HUES48 (cell line): Measurements from ENCODE around the gene GNS.

Experiments
- H3K27ac ChIP-seq: one replicate; pipeline ENCODE4 v1.7.0; 2013; ENCODE audit warnings: low read depth, low read length, inconsistent platforms
- H3K27me3 ChIP-seq: 2 replicates; pipeline ENCODE4 v1.6.1; 2013; ENCODE audit warnings: mild to moderate bottlenecking, low read length; ENCODE audit not compliant: control insufficient read depth, insufficient read depth
- H3K36me3 ChIP-seq: 2 replicates; pipeline ENCODE4 v1.6.1; 2013; ENCODE audit warnings: low read length; ENCODE audit not compliant: control insufficient read depth, insufficient read depth
- H3K4me1 ChIP-seq: 2 replicates; pipeline ENCODE4 v1.6.1; 2013; ENCODE audit warnings: mild to moderate bottlenecking, low read length; ENCODE audit not compliant: control insufficient read depth, insufficient read depth
- H3K4me3 ChIP-seq: 2 replicates; pipeline ENCODE4 v1.5.1; 2013; ENCODE audit warnings: mild to moderate bottlenecking, low read depth, low read length
- H3K9ac ChIP-seq: 2 replicates; pipeline ENCODE4 v1.6.1; 2013; ENCODE audit warnings: mild to moderate bottlenecking, low read depth, low read length, moderate library complexity
- H3K9me3 ChIP-seq: 2 replicates; pipeline ENCODE4 v1.6.1; 2013; ENCODE audit warnings: low read length; ENCODE audit not compliant: control insufficient read depth, insufficient read depth

The GNS gene

DNA sequence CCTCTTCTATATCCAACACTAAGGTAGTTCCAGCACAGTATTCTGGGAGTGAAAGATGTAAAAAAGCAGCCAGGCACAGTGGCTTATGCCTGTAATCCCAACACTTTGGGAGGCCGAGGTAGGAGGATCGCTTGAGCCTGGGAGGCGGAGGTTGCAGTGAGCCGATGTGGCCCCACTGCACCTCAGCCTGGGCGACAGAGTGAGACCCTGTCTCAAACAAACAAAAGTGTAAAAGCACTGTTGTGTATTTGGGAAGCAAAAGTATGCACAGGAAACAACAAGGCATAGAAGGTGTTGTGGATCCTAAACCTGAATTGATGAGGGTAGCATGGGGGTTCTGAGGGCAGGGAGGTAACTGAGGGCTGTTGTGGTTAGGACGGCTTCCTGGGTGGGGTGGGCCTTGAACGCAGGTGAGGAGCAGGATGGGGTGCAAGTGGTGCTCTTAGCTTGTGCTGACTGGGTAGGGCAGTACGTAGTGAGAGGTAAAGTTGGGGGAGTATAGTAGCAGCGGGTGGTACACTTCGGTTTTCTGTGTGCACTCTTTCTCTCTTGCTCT lies 84.8 kb downstream of the GNS start:
- no peaks in the 10 kb centered on the region for H3K36me3 ChIP-seq
- H3K4me1 ChIP-seq, result peaks cover 57% of the 10 kb centered on the region
- H3K27me3 ChIP-seq, result no peaks in the 10 kb centered on the region
- peak overlapping the region; percentile 75 for H3K27ac ChIP-seq
- no peaks in the 10 kb centered on the region for H3K9me3 ChIP-seq
- H3K9ac ChIP-seq, result no peak overlapping the region
- no peak overlapping the region for H3K4me3 ChIP-seq

DNA sequence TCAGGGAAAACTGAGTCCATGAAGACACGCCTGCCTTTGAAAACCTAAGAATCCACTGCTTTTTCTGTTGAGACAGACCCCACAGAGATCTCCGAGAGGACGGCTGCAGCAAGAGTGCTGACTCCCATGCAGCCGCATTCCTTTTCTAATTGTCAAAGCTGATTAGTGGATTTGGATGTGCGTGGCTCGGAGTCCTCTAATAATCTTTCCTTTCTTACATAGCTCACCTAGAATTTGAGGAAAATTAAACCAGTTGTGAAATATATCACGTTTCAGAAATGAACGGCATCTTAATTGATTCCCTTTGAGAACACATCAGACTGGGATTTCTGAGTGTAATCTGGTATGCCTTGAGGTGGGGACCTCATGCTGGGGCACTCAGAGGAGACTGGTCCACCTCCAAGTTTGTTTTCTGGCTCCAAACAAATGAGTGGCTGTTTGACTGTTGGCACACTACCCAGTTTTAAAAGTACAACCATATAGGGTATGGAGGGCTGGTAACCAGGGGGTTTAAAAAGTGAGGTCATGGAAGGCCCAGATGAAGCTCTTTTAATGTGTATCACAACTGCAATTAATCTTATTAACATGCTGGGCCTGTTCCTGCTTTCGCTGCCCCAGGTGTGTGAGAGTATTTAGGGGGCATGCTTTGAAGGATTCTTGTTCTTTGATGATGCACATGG lies 85.6 kb downstream of the GNS start:
- Histone ChIP-seq H3K27me3 (no peaks in the 10 kb centered on the region), H3K9ac (no peak overlapping the region), H3K4me3 (no peak overlapping the region), H3K4me1 (peaks cover 65% of the 10 kb centered on the region), H3K9me3 (no peaks in the 10 kb centered on the region), H3K27ac (peak overlapping the region; percentile 75), H3K36me3 (no peaks in the 10 kb centered on the region)

DNA sequence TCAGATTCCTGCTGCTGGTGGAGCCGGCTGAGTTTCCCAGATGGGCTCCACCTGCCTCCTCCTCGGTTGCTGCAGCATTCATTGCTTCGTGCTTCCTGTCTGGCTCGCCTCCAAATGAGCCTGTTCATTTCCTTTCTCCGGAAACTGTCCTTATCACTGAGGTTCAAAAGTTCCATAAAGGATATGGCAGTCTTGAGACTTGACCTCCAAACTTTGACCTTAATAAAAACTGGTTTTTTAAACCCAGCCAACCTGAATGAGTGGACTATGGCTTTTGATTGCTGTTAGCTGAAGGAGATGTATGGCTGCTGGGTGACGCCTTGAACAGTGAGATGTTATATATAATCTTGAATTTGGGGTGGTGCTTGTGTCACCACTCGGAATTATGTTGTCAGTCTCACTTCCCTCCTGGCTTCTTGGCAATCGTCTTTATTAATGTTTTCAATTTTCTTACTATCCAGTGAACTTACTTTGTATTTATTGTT lies 86.2 kb downstream of the GNS start:
- no peak overlapping the region for H3K9ac ChIP-seq
- H3K9me3 ChIP-seq, result no peaks in the 10 kb centered on the region
- H3K36me3 ChIP-seq, result no peaks in the 10 kb centered on the region
- H3K4me3 ChIP-seq, result no peak overlapping the region
- peaks cover 67% of the 10 kb centered on the region for H3K4me1 ChIP-seq
- H3K27ac ChIP-seq, result peak overlapping the region; percentile 75
- no peaks in the 10 kb centered on the region for H3K27me3 ChIP-seq

DNA sequence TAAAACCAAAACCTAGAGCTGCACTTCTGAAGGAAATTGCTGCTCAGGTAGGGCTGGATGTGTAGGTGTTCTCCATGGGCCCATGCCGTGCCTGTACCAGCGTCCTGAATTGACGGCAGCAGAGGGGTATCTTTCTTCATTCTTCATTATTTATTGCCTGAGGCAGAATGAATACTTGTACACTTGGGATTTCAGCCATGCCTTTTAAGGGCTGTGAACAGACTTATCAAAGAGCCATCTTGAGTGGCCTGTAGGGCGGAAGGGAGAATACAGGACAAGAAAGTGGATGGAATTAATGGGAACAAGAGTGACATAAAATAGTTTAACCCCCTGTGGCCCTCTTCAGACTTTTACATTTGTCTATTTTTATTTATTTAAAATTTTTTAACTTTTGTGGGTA lies 87.5 kb downstream of the GNS start:
- no peak overlapping the region for H3K9ac ChIP-seq
- no peak overlapping the region for H3K27ac ChIP-seq
- H3K9me3 ChIP-seq, result no peaks in the 10 kb centered on the region
- no peaks in the 10 kb centered on the region for H3K27me3 ChIP-seq
- peaks cover 72% of the 10 kb centered on the region for H3K4me1 ChIP-seq
- H3K36me3 ChIP-seq, result no peaks in the 10 kb centered on the region
- H3K4me3 ChIP-seq, result no peak overlapping the region

DNA sequence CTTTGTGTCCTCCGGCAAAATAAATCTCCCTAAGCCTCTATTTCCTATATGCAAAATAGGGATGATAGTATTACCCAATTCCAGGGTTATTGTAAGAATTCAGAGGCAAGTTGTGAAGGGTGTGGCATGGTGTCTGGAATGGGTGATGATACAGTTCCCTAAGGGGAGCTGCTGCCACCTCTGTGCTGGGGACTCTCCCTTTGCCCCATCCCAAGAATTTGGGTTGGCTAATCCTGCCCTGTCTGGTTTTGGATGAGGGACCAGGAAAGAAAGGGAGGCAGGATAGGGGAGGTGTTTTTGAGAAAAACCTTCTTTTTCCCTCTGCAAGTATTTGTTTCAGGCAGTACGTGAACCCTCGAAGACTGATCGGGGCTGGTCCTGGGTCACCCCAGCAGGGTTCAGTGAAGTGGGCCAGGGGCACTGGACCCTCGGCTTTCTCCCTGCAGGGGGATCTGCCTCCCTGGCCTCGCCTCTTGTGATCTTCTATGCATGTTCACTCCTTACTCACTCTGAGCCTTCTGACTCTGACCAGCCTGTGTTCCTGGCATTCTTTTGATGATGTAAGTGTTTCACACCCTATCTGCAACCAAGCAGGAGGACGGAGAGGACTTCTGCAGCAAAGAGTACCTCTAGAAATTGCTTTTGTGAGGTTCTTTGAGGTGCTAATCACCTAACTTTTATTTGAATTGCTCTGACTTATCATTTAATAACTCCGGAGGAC lies 88.1 kb downstream of the GNS start:
- Histone ChIP-seq H3K4me3 (no peak overlapping the region), H3K36me3 (no peaks in the 10 kb centered on the region), H3K9me3 (no peaks in the 10 kb centered on the region), H3K27me3 (no peaks in the 10 kb centered on the region), H3K4me1 (peaks cover 77% of the 10 kb centered on the region), H3K9ac (no peak overlapping the region), H3K27ac (peak overlapping the region; percentile 75)

DNA sequence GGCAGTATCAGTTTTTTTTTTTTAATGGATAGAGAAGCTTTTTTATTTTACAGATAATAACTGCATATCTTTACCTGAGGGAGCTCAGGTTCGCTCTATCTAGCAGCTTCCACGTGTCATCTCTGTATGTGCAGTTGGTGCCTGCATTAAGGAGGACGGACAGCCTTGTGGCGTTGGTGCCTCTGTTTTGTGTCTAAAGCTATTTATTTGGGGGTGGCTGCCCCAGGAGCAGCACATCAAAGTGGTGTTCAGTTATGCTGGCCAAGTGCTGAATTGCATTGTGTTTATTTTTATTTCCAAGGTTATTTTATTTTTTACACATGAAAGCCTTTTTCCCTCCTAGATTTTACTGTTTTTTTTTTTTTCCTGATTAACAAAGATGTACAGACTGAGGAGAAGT lies 89.2 kb downstream of the GNS start:
- Histone ChIP-seq H3K36me3 (no peaks in the 10 kb centered on the region), H3K27ac (no peak overlapping the region), H3K4me3 (no peak overlapping the region), H3K9me3 (no peaks in the 10 kb centered on the region), H3K4me1 (peaks cover 82% of the 10 kb centered on the region), H3K27me3 (no peaks in the 10 kb centered on the region), H3K9ac (no peak overlapping the region)

DNA sequence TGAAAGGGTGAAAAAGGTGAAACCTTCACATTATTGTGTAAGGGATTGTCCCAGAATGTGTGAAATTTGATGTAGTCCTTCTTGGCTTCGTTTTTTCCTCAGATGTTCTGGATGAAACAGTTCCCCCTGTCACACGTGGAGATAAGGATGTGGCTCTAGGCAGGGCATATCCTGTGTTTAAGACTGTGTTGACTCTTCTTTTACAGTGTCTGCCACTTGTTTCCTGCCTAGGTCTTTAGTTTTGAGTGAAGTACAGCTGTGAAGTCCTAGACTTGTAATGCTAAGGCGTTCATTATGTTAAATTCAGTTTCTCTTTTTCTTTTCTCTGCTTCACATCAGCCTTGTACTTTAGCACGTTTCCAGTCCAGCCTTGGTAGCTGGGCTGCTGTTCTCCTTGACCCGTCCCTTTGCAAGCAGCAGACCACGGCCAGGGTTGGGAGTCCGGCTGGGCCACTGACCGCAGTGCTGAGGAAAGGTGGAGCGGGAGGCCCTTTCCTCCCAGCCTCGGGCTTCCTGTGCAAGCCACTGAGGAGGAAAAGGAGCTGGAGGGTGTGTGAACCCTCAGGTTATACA lies 89.8 kb downstream of the GNS start:
- Histone ChIP-seq H3K4me3 (no peak overlapping the region), H3K27ac (peak overlapping the region; percentile 30), H3K27me3 (no peaks in the 10 kb centered on the region), H3K9me3 (no peaks in the 10 kb centered on the region), H3K36me3 (no peaks in the 10 kb centered on the region), H3K4me1 (peaks cover 80% of the 10 kb centered on the region), H3K9ac (no peak overlapping the region)

DNA sequence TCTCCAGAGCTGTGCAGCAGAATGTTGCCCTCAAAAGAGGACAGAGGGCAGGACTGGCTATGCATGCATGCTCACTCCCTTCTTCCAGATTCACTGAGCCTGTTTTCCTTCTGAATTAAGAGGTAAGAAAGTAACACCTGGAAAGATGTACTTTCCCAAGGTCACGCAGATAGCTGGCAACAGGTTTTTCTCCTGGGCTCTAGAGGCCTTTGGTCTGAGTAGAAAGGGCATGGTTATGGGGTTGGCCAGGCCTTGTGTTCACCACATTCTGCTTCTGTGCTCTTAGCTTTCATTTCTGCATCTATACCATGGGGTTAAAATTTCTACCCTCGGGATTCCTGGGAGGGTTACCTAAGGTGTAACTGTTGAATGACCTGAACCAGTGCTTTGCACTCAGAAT lies 91.4 kb downstream of the GNS start:
- no peaks in the 10 kb centered on the region for H3K27me3 ChIP-seq
- H3K9me3 ChIP-seq, result no peaks in the 10 kb centered on the region
- no peak overlapping the region for H3K27ac ChIP-seq
- H3K4me1 ChIP-seq, result peaks cover 68% of the 10 kb centered on the region
- H3K9ac ChIP-seq, result no peak overlapping the region
- no peak overlapping the region for H3K4me3 ChIP-seq
- H3K36me3 ChIP-seq, result no peaks in the 10 kb centered on the region

DNA sequence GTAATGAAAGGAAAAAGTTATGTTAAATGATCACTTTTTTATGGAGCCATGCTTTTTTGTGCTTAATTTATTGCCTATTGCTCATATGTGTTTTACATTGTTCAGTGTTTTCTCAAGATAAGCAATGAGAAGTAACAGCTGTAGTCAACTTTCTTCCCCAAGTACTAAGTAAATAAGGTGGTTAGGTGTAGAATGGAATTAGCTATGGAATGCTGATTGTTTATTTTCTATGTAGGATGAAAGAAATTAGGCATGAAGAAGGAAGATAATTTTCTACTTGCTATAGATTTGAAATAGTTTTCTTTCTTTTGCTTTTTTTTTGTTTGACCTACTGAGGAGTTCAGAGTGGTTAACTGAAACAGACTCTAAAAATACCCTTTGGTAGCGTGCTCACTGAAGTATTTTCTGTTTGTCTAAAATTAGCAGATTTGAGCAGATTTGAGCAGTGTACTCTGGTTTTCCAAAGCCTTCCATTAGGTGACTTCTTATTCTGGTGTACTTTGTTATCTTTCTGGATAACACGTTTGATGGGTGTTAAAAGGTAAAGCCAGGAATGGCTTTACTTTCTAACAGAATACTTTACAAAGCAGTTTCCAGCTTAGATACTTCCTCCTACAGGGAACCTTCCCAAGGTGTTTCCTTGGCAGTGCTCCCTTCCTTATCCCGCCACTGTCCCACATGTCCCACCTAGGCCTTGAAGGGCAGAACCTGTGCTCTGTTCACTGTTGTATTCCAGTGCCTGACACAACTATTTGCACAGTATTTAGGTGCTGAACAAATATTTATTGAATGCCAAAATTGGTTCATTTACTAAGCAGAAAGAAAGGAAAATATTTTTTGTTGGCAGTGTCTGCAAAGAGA lies 92.9 kb downstream of the GNS start:
- Histone ChIP-seq H3K4me3 (no peak overlapping the region), H3K27ac (no peak overlapping the region), H3K27me3 (no peaks in the 10 kb centered on the region), H3K4me1 (peaks cover 64% of the 10 kb centered on the region), H3K9me3 (no peaks in the 10 kb centered on the region), H3K9ac (no peak overlapping the region), H3K36me3 (no peaks in the 10 kb centered on the region)

DNA sequence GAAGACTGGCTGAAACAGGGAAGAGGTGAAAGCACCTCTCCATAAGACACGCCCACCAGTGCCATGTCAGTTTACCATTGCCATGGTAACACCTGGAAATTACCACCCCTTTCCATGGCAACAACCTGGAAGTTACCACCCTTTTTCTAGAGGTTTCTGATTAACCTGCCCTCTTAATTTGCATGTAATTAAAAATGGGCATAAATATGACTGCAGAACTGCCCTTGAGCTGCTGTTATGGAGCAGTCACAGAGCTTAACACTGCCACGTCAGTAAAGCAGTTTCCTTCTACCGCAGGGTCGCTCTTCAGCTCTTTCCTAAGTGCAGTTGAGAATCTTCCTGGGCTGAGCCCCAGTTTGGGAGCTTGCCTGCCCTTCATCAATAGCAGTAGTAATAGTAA lies 93.7 kb downstream of the GNS start:
- H3K36me3 ChIP-seq, result no peaks in the 10 kb centered on the region

More for the DNA sequence above, 93.7 kb downstream of the GNS start:
- no peaks in the 10 kb centered on the region for H3K9me3 ChIP-seq
- H3K27me3 ChIP-seq, result no peaks in the 10 kb centered on the region
- H3K4me1 ChIP-seq, result peaks cover 56% of the 10 kb centered on the region
- no peak overlapping the region for H3K9ac ChIP-seq
- H3K4me3 ChIP-seq, result no peak overlapping the region
- H3K27ac ChIP-seq, result peak overlapping the region; percentile 60
